GM18873 (cell line): ENCODE measurements around the gene DLGAP4.

Source experiments
- ATAC-seq: cut with Tn5 transposase; IDR thresholded peaks from one replicate; pipeline ENCODE4 v1.9.1; 2021; ENCODE audit warnings: mild to moderate bottlenecking, moderate library complexity, moderate number of reproducible peaks; ENCODE audit not compliant: unreplicated experiment, low FRiP score

The DLGAP4 gene

GRCh38 chr20:36399147-36399968 lies 93.2 kb downstream of the DLGAP4 start:
- no peak for ATAC-seq

GRCh38 chr20:36399969-36400545 lies 93.9 kb downstream of the DLGAP4 start:
- ATAC-seq, result no peak

GRCh38 chr20:36400909-36401735 lies 95.0 kb downstream of the DLGAP4 start:
- ATAC-seq, result no peak

- no peak for ATAC-seq
Measured at GRCh38 chr20:36402708-36403107, 96.6 kb downstream of the DLGAP4 start.

GRCh38 chr20:36404435-36404978 lies 98.4 kb downstream of the DLGAP4 start:
- no peak for ATAC-seq

GRCh38 chr20:36405255-36405654 lies 99.1 kb downstream of the DLGAP4 start:
- ATAC-seq, result no peak

GRCh38 chr20:36407199-36407733 lies 101.1 kb downstream of the DLGAP4 start:
- ATAC-seq, result no peak

GRCh38 chr20:36408219-36408618 lies 102.1 kb downstream of the DLGAP4 start:
- ATAC-seq, result no peak

GRCh38 chr20:36411861-36412454 lies 105.8 kb downstream of the DLGAP4 start:
- ATAC-seq, result no peak

- no peak for ATAC-seq
Measured at GRCh38 chr20:36415475-36416002, 109.4 kb downstream of the DLGAP4 start.

- ATAC-seq, result no peak
Measured at GRCh38 chr20:36418711-36419110, 112.6 kb downstream of the DLGAP4 start.

- ATAC-seq, result no peak
Measured at GRCh38 chr20:36421641-36422040, 115.5 kb downstream of the DLGAP4 start.

- ATAC-seq, result no peak
Measured at GRCh38 chr20:36424314-36424713, 118.2 kb downstream of the DLGAP4 start.

- ATAC-seq, result no peak
Measured at GRCh38 chr20:36425166-36425565, 119.0 kb downstream of the DLGAP4 start.

- ATAC-seq, result no peak
Measured at GRCh38 chr20:36431604-36432003, 125.5 kb downstream of the DLGAP4 start.

- ATAC-seq, result no peak
Measured at GRCh38 chr20:36432096-36432495, 126.0 kb downstream of the DLGAP4 start.

- ATAC-seq, result no peak
Measured at GRCh38 chr20:36434383-36434782, 128.2 kb downstream of the DLGAP4 start.

GRCh38 chr20:36435124-36435523 lies 129.0 kb downstream of the DLGAP4 start:
- ATAC-seq, result no peak

GRCh38 chr20:36435592-36436541 lies 129.7 kb downstream of the DLGAP4 start:
- ATAC-seq, result no peak
